Fibroblast of skin of left biceps (primary cell): ENCODE results near the gene PAK1IP1.
A peak's percentile ranks its signal among the peaks of the same experiment; 100 is the strongest.
"Not testable (repeated sequence)": the region's sequence is repeated elsewhere in the genome, so short reads cannot be mapped to it uniquely, and the experiment has no call there.

Experiments used
- DNase-seq, 2 experiments: peaks; one replicate each; pipeline ENCODE4 v3.0.0-alpha.2; 2013; ENCODE audit warnings: low read depth in 2 of 2

PAK1IP1 gene

DNA sequence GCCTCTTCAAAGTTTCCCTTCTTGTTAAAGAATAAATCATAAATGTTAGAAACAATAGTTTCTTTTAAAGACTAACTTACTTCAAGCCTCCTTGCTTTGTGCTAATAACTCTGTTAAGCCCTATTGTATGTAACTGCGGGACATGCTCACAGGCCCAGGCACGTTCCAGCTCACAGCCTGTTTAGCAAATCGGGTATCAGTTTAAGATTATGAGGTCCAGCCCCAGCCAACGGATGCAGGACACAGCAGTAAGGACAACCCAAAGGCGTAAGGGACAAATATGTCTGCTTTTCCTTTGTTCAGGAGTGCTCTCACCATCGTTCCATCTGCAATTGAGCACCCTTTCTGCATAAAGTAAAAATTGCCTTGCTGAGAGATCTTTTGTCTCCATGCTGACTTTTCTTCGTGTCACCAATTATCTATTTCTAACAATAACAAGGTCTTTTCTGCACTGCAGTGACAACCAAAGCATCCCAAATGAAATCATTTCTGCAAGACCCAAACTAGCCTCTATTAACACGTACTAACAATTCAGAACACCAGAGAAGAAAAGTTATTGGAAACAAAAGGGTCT is 1.7 kb upstream of the PAK1IP1 start:
- DNase-seq: no peak

DNA sequence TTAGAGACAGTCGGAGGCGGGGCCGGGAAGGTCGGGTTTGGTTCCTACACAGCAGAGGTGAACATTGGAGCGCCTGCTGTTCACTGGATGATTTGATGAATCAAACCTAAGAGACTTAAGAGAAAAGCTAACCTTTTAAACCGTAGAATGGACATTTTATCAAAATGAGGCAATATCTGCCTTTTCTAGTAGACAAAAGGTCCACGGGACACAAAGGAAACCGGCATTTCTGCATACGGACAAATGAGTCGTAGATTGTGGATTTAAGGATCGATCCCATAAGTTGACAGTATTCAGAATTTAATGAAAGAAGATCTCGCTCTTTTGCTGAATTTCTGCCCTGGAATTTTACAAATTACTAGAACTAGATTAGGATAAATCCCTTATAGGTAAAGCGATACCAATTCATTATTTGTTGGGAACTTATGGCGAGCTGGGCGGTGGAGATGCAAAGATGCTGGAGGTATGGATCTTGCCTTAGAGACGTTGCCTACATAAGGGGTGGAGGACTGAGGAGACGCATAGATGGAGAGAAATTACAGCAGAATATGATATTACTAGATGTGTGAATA is 400 bp downstream of the PAK1IP1 start:
- no peak for DNase-seq

- no peak for DNase-seq
Observed at GRCh38 chr6:10696655-10697054, 1.9 kb downstream of the PAK1IP1 start.

DNA sequence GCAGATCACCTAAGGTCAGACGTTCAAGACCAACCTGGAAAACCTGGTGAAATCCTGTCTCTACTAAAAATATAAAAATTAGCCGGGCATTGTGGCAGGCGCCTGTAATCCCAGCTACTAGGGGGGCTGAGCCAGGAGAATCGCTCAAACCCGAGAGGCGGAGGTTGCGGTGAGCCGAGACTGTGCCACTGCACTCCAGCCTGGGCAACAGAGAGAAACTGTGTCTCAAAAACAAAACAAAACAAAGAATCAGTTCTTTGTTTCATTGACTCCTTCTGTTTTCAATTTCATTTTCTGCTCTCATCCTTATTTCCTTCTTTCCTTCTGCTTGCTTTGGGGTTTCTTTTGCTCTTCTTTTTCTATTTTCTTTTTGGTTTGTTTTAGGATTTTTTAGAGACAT is 19.2 kb downstream of the PAK1IP1 start:
- DNase-seq: no peak

- no peak for DNase-seq
Observed at GRCh38 chr6:10719296-10719963, 24.7 kb downstream of the PAK1IP1 start.

GRCh38 chr6:10719964-10720264 is 25.1 kb downstream of the PAK1IP1 start:
- DNase-seq: no peak

DNA sequence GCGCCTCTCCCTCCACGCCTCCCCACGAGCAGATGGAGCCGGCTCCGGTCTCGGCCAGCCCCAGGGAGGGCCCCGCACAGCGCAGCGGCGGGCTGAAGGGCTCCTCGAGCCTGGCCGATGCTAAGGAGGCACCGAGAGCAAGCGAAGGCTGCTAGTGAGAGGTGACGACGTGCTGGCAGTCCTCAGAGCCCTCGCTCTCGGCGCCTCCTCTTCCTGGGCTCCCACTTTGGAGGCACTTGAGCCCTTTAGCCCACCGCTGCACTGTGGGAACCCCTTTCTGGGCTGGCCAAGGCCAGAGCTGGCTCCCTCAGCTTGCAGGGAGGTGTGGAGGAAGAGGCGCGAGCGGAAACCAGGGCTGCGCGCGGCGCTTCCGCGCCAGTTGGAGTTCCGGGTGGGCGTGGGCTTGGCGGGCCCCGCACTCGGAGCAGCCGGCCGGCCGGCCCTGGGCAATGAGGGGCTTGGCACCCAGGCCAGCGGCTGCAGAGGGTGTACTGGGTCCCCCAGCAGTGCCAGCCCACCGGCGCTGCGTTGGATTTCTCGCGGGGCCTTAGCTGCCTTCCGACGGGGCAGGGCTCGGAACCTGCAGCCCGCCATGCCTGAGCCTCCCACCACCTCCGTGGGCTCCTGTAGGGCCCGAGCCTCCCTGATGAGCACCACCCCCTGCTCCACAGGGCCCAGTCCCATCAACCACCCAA is 25.6 kb downstream of the PAK1IP1 start:
- DNase-seq: no peak

DNA sequence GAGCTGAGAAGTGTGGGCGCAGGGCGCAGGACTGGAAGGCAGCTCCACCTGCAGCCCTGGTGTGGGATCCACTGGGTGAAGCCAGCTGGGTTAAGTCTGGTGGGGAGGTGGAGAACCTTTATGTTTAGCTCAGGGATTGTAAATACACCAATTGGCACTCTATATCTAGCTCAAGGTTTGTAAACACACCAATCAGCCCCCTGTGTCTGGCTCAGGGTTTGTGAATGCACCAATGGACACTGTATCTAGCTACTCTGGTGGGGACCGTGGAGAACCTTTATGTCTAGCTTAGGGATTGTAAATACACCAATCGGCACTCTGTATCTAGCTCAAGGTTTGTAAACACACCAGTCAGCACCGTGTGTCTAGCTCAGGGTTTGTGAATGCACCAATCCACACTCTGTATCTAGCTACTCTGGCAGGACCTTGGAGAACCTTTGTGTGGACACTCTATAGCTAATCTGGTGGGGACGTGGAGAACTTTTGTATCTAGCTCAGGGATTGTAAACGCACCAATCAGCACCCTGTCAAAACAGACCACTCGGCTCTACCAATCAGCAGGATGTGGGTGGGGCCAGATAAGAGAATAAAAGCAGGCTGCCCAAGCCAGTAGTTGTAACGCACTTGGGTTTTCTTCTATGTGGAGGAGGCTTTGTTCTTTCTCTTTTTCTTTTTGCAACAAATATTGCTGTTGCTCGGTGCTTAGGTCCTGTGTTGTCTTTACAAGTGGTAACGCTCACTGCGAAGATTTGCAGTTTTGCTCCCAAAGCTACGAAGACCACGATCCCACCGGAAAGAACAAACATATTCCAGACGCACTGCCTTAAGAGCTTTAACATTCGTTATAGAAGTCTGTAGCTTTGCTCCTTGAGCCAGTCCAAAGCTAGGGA is 26.4 kb downstream of the PAK1IP1 start:
- DNase-seq: not testable (repeated sequence)

DNA sequence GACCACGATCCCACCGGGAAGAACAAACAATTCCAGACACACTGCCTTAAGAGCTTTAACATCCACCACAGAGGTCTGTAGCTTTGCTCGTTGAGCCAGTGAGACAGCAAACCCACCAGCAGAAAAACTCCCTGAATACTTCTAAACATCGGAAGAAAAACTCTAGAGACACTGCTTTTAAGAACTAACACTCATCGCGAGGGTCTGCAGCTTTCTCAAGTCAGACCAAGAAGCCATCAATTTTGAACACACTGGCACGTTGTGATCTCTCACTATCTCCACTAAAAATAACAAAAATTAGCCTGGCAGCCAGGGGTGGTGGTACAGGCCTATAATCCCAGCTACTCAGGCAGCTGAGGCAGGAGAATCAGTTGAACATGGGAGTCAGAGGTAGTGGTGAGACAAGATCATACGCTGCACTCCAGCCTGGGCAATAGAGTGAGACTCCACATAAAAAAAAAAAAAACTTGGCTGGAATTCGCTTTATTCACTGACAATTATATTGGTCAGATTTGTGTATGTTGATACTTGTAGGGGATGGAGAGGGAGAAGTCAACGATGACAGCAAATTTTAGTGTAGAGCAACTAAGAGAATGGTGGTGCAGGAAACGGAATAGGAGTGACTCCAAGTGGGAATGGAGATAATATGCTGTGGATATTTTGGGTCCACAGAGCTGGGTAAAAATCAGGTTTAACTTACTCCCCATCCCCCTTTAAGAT is 27.2 kb downstream of the PAK1IP1 start:
- no peak for DNase-seq

DNA sequence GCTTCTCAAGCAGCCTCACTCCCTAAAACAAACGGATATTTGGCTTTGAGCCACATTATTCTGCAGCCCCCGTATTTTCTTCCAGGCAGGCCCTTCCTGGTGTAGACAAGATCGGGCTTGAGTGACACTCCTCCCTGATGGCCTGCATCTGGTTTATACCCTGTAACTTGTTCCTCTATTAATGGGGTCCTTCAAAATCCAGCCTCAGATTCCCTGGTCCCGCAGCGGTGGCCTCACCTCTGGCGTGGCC is 27.7 kb downstream of the PAK1IP1 start:
- DNase-seq: no peak

GRCh38 chr6:10722820-10723566 is 28.2 kb downstream of the PAK1IP1 start, which contains the start of gene TMEM14C:
TSS of gene TMEM14C (plus strand) at chr6:10723070. CDS start at chr6:10724614, 1,544 bp downstream.
- DNase-seq: peak; percentile 88 to 91

- DNase-seq: no peak
Observed at GRCh38 chr6:10723567-10723881, 28.8 kb downstream of the PAK1IP1 start.

GRCh38 chr6:10725044-10725443 is 30.3 kb downstream of the PAK1IP1 start:
- no peak for DNase-seq

- DNase-seq: no peak
Observed at GRCh38 chr6:10725716-10726115, 30.9 kb downstream of the PAK1IP1 start.

- DNase-seq: no peak
Observed at GRCh38 chr6:10730254-10730653, 35.5 kb downstream of the PAK1IP1 start.

DNA sequence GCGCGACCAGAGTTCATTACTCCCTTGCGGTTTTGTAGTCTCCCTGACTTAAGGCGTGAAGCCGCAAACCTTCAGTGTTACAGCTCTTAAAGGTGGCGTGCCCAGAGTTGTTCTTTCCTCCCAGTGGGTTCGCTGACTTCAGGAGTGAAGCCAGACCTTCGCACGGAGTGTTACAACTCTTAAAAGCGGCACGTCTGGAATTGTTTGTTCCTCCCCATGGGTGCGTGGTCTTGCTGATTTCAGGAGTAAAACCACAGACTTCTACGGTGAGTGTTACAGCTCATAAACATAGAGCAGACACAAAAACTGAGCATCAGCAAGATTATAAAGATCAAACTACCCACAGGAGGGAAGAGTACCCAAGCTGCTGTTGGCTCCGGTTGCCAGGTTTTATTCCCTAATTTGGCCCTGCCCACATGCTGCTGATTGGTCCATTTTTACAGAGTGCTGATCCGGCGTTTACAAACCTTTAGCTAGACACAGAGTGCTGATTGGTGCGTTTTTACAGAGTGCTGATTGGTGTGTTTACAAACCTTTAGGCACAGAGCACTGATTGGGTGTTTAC is 38.5 kb downstream of the PAK1IP1 start:
- DNase-seq: no peak

- DNase-seq: no peak
Observed at GRCh38 chr6:10733863-10734262, 39.1 kb downstream of the PAK1IP1 start.

- DNase-seq: no peak
Observed at GRCh38 chr6:10736731-10737130, 42.0 kb downstream of the PAK1IP1 start.

DNA sequence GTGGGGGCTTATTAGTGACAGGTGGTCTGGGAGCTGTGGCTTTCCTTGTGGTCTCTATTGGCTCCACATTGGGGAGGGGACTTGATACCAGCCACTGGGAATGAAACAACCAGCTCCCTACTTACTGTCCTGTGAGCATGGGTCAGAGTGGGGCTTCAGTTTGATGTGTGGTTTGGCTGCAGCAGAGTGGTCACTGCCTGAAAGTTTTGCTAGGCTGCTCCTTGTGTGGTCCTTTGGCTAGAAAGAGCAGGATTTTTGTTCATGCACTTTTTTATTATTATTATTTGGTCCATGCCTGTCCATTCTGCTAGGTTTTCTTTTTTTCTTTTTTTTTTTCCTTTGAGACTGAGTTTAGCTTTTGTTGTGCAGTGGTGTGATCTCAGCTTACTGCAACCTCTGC is 45.3 kb downstream of the PAK1IP1 start:
- no peak for DNase-seq

DNA sequence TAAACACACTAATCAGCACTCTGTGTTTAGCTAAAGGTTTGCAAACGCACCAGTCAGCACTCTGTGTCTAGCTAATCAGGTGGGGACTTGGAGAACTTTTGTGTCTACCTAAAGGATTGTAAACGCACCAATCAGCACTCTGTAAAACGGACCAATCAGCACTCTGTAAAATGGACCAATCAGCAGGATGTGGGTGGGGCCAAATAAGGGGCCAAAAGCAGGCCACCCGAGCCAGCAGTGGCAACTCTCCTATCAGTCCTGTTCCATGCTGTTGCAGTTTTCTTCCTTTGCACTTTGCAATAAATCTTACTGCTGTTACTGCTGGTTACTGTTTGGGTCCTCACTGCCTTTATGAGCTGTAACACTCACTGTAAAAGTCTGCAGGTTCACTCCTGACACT is 46.9 kb downstream of the PAK1IP1 start:
- not testable (repeated sequence) for DNase-seq

GRCh38 chr6:10742251-10742650 is 47.5 kb downstream of the PAK1IP1 start:
- no peak for DNase-seq
